ENCODE results near the gene BRD9.

DNA sequence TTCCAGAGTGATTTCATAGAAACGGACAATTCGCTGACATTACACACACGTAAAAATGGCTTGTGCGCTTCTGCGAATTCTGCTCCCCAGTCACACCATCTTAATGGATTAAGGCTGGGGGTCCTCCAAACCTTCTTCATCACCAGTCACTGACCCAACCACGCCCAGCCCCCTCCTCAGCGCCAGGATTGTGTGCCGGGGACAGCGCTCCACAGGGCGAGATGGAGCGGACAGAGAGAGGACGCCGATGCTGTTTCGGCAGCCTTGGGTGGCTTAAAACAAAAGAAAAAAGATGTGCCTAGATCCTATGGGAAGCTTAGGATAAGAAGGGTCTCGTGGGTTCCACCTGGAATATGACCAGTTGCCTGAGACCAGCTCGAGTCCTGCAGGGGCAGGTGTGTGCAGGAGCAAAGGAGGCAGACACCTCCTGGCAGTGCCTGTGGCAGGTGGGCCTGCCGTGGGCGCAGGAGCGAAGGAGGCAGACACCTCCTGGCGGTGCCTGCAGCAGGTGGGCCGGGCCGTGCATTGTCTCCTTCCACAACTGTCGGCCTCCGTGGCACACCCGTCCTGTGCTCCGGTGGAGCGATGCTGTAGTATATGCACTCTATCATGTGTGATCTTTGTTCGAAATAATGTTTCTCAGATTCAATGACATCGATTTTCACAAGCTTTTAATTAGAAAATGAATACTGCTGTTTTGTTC lies 20.9 kb downstream of the BRD9 start:
- TF ChIP-seq, protein P1, sequence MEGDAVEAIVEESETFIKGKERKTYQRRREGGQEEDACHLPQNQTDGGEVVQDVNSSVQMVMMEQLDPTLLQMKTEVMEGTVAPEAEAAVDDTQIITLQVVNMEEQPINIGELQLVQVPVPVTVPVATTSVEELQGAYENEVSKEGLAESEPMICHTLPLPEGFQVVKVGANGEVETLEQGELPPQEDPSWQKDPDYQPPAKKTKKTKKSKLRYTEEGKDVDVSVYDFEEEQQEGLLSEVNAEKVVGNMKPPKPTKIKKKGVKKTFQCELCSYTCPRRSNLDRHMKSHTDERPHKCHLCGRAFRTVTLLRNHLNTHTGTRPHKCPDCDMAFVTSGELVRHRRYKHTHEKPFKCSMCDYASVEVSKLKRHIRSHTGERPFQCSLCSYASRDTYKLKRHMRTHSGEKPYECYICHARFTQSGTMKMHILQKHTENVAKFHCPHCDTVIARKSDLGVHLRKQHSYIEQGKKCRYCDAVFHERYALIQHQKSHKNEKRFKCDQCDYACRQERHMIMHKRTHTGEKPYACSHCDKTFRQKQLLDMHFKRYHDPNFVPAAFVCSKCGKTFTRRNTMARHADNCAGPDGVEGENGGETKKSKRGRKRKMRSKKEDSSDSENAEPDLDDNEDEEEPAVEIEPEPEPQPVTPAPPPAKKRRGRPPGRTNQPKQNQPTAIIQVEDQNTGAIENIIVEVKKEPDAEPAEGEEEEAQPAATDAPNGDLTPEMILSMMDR (IDR thresholded peaks at IDR 0.05): no peak
- TF ChIP-seq POLR2A (IDR thresholded peaks at IDR 0.05; ENCODE audit: low read depth) (no peak), EP300 (IDR thresholded peaks at IDR 0.05) (no peak), POLR2AphosphoS5 (IDR thresholded peaks at IDR 0.05) (no peak)

All from esophagus muscularis mucosa (tissue), 4 donors.